Measurements from ENCODE around the gene NCOA3. TPM values are rescaled to one million over a fixed set of nuclear protein-coding genes. Genes with fewer than 3 reads are reported as not detected.
A peak's percentile ranks its signal among the peaks of the same experiment; 100 is the strongest.

The NCOA3 gene
- total and polyA plus RNA-seq, 10 of the 15 experiments (the other 5 are each of a cell fraction or from before 2014, with no cell fraction given) = 16.9 to 96.2 (median 73.6) TPM

DNA sequence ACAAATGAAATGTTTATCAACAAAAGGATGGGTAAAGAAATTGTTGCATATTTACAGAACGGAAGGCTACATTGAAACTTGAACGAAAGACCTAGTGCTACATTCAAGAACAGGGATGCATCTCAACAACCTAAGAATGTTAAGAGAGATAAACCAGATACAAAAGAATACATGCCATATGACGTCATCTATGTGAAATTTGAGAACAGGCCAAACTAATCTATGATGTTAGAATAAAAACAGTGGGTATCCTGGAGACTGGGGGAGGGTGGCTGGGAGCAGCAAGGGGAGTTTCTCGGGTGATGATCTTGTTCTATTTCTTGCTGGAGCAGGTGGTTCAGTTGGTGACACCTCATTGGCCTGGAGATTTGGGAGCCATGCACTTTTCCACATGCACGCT lies 202.1 kb downstream of the NCOA3 start:
- no peaks in the 10 kb centered on the region for H4K20me1 ChIP-seq (ENCODE audit: control insufficient read depth, insufficient read depth)
- H3K4me1 ChIP-seq (ENCODE audit: control insufficient read depth, insufficient read depth, low read length) = peaks cover 13% of the 10 kb centered on the region
- POLR2A ChIA-PET = no interaction called here
- DNase-seq (ENCODE audit: low read depth, low spot score) (no peak), ATAC-seq (no peak), FAIRE-seq (no peak)
- intact Hi-C loops (cut with micrococcal nuclease; ENCODE audit: unreplicated experiment) = no loop called here
- no peaks in the 10 kb centered on the region for H3K9me3 ChIP-seq (replicated peaks; ENCODE audit: control insufficient read depth, insufficient read depth, low read length)
- no peaks in the 10 kb centered on the region for H3K79me2 ChIP-seq (ENCODE audit: control insufficient read depth, insufficient read depth, low read length)
- no peak overlapping the region for H2AFZ ChIP-seq (ENCODE audit: control insufficient read depth, low read depth, low read length)
- CTCF ChIA-PET = interaction anchor here (0.9 kb wide), 1 partner anchor 712 kb away, joined by 3 read pairs; no protein-coding TSS in a partner anchor
- RAD21 ChIA-PET (ENCODE audit: unreplicated experiment) = no interaction called here
- H3K4me2 ChIP-seq (ENCODE audit: control insufficient read depth, insufficient read depth) = no peak overlapping the region
- in situ Hi-C loops (cut with MboI) = no loop called here
- BruUV-seq (replicated peaks) = no TSS peak
- SMC1A ChIA-PET (ENCODE audit: uncharacterized antibody, unreplicated experiment) = no interaction called here
- H3K4me3 ChIP-seq = no peak overlapping the region
- H3K36me3 ChIP-seq (ENCODE audit: control insufficient read depth in 2 of 2, insufficient read depth in 2 of 2, low read length in 1 of 2) = no peaks in the 10 kb centered on the region
- WGBS (ENCODE audit: insufficient coverage, insufficient replicate concordance, low lambda C conversion rate, missing lambda C conversion rate) = 55% methylated on average over 5 of the region's 5 CpGs
- no peaks in the 10 kb centered on the region for H3K27me3 ChIP-seq (replicated peaks in 1 of 2; ENCODE audit: control insufficient read depth in 2 of 2, insufficient read depth in 2 of 2, low read length in 1 of 2)
- no peak overlapping the region for H3K9ac ChIP-seq (ENCODE audit: control insufficient read depth, insufficient read depth, low read length)
- TF ChIP-seq KLF5 (IDR thresholded peaks at IDR 0.05; ENCODE audit: partially characterized antibody) (no peak), ZSCAN29 (IDR thresholded peaks at IDR 0.05) (no peak), PAX5 (IDR thresholded peaks at IDR 0.05; ENCODE audit: borderline replicate concordance, low read depth, low read length) (no peak), NFXL1 (IDR thresholded peaks at IDR 0.05; ENCODE audit: borderline replicate concordance) (peak; percentile 14; the same call in 1 of the 2 replicates), EZH2 (IDR thresholded peaks at IDR 0.05; ENCODE audit: borderline replicate concordance, control insufficient read depth, low read depth, low read length) (no peak), ATF7 (IDR thresholded peaks at IDR 0.05; ENCODE audit: low read depth) (peak; percentile 88), POLR2AphosphoS5 (IDR thresholded peaks at IDR 0.05; ENCODE audit: low read length) (no peak), NRF1 (conservative IDR thresholded peaks at IDR 0.05; ENCODE audit: low read depth, low read length) (no peak)
- TF ChIP-seq, protein P1, sequence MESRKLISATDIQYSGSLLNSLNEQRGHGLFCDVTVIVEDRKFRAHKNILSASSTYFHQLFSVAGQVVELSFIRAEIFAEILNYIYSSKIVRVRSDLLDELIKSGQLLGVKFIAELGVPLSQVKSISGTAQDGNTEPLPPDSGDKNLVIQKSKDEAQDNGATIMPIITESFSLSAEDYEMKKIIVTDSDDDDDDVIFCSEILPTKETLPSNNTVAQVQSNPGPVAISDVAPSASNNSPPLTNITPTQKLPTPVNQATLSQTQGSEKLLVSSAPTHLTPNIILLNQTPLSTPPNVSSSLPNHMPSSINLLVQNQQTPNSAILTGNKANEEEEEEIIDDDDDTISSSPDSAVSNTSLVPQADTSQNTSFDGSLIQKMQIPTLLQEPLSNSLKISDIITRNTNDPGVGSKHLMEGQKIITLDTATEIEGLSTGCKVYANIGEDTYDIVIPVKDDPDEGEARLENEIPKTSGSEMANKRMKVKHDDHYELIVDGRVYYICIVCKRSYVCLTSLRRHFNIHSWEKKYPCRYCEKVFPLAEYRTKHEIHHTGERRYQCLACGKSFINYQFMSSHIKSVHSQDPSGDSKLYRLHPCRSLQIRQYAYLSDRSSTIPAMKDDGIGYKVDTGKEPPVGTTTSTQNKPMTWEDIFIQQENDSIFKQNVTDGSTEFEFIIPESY (IDR thresholded peaks at IDR 0.05) = no peak
- TF ChIP-seq, protein P2, sequence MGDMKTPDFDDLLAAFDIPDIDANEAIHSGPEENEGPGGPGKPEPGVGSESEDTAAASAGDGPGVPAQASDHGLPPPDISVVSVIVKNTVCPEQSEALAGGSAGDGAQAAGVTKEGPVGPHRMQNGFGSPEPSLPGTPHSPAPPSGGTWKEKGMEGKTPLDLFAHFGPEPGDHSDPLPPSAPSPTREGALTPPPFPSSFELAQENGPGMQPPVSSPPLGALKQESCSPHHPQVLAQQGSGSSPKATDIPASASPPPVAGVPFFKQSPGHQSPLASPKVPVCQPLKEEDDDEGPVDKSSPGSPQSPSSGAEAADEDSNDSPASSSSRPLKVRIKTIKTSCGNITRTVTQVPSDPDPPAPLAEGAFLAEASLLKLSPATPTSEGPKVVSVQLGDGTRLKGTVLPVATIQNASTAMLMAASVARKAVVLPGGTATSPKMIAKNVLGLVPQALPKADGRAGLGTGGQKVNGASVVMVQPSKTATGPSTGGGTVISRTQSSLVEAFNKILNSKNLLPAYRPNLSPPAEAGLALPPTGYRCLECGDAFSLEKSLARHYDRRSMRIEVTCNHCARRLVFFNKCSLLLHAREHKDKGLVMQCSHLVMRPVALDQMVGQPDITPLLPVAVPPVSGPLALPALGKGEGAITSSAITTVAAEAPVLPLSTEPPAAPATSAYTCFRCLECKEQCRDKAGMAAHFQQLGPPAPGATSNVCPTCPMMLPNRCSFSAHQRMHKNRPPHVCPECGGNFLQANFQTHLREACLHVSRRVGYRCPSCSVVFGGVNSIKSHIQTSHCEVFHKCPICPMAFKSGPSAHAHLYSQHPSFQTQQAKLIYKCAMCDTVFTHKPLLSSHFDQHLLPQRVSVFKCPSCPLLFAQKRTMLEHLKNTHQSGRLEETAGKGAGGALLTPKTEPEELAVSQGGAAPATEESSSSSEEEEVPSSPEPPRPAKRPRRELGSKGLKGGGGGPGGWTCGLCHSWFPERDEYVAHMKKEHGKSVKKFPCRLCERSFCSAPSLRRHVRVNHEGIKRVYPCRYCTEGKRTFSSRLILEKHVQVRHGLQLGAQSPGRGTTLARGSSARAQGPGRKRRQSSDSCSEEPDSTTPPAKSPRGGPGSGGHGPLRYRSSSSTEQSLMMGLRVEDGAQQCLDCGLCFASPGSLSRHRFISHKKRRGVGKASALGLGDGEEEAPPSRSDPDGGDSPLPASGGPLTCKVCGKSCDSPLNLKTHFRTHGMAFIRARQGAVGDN (IDR thresholded peaks at IDR 0.05) = no peak
- TF ChIP-seq, protein P3, sequence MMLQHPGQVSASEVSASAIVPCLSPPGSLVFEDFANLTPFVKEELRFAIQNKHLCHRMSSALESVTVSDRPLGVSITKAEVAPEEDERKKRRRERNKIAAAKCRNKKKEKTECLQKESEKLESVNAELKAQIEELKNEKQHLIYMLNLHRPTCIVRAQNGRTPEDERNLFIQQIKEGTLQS (IDR thresholded peaks at IDR 0.05; ENCODE audit: borderline replicate concordance, extremely low read depth, low read depth, low read length) = no peak
- H3K27ac ChIP-seq (ENCODE audit: control insufficient read depth, insufficient read depth) = no peak overlapping the region

Data from GM12878 (cell line).